Measurements from ENCODE around the gene HERC3. TPM values are rescaled to one million over a fixed set of nuclear protein-coding genes. Genes with fewer than 3 reads are reported as not detected.

Gene HERC3
- total and polyA plus RNA-seq, 2 donors (not counting 3 experiments of a cell fraction or from before 2014, with no cell fraction given), result 6.3 to 21.2 TPM

DNA sequence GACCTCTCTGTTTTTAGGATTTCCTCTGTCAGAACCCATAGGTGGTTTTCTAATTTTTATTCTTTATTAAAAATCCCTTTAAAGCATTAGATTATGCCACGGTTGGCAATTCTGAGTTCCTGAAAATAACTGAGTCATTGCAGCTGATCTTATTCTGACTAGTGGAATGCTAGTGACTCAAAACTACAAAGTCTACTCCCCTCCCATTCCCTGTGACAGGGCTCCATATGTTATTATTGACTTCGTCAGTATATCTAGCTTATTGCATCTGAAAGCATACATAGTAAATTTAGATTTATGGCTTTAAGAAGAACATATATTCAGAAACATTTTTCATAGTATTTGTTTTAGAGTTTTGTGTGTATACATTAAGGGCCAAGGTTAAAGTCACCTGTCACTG lies 38.5 kb downstream of the HERC3 start:
- Histone ChIP-seq H3K79me2 (ENCODE audit: control insufficient read depth, insufficient read depth, low read length) (no peaks in the 10 kb centered on the region), H3K9ac (replicated peaks; ENCODE audit: extremely low read depth, insufficient read depth, low read length) (no peak overlapping the region), H2AFZ (ENCODE audit: low read depth, low read length) (no peak overlapping the region), H3K27ac (ENCODE audit: insufficient read depth, low read depth, low read length) (peak overlapping the region; percentile 38), H3K4me1 (ENCODE audit: control insufficient read depth, extremely low read depth, insufficient read depth, low read length) (peaks cover 14% of the 10 kb centered on the region), H3K9me3 (replicated peaks; ENCODE audit: control insufficient read depth, insufficient read depth, low read length) (no peaks in the 10 kb centered on the region), H3K9me1 (replicated peaks; ENCODE audit: control insufficient read depth, extremely low read depth, insufficient read depth, low read length) (no peaks in the 10 kb centered on the region), H3K4me3 (replicated peaks in 1 of 3; ENCODE audit: insufficient read depth in 1 of 3, low read depth in 1 of 3, low read length in 3 of 3) (no peak overlapping the region), H3K36me3 (ENCODE audit: control insufficient read depth in 2 of 2, extremely low read depth in 1 of 2, insufficient read depth in 2 of 2, low read length in 2 of 2) (no peaks in the 10 kb centered on the region), H3K27me3 (ENCODE audit: control insufficient read depth in 2 of 2, insufficient read depth in 2 of 2, low read length in 2 of 2) (no peaks in the 10 kb centered on the region), H3K4me2 (ENCODE audit: insufficient read depth, low read length) (no peak overlapping the region), H4K20me1 (replicated peaks; ENCODE audit: control insufficient read depth, extremely low read depth, insufficient read depth, low read length) (no peaks in the 10 kb centered on the region)
- FAIRE-seq, result peak; percentile 58
- CTCF ChIA-PET, result interaction anchor here (1.0 to 2.1 kb wide), 6 partner anchors 13 to 91 kb away, joined by 4 to 13 read pairs (median 12); no protein-coding TSS in a partner anchor
- no TSS peak for BruUV-seq (replicated peaks)
- POLR2A ChIA-PET, result no interaction called here
- TF ChIP-seq FOS (IDR thresholded peaks at IDR 0.05; ENCODE audit: borderline replicate concordance, insufficient read depth, low read length), result peak; percentile 71
- no peak for TF ChIP-seq MYC (IDR thresholded peaks at IDR 0.05; ENCODE audit: low read depth, low read length)
- intact Hi-C loops (cut with micrococcal nuclease), result no loop called here
- peak; percentile 32 for DNase-seq (ENCODE audit: low read depth, low spot score)
- dilution Hi-C loops (cut with MboI; ENCODE audit: extremely low pct_ligation_motif_present, low sequenced_read_pairs), result no loop called here

DNA sequence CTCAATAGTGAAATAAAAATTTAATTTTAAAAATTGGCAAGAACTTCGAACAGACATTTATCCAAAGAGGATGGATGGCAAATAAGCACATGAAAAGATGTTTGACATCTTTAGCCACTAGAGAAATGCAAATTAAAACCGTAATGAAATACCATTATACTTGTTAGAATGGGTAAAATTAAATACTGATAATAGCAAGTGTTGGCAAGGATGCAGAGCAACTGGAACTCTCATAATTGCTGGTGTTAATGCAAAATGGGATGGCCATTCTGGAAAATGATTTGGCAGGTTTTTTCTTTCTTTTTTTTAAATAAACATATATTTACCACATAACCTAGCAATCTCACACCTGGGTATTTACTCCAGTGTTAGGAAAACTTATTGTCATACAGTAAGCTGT lies 51.7 kb downstream of the HERC3 start:
- no peaks in the 10 kb centered on the region for H3K27me3 ChIP-seq (ENCODE audit: control insufficient read depth in 2 of 2, insufficient read depth in 2 of 2, low read length in 2 of 2)
- ChIA-PET CTCF (no interaction called here), POLR2A (no interaction called here)
- H4K20me1 ChIP-seq (replicated peaks; ENCODE audit: control insufficient read depth, extremely low read depth, insufficient read depth, low read length), result no peaks in the 10 kb centered on the region
- no peak overlapping the region for H2AFZ ChIP-seq (ENCODE audit: low read depth, low read length)
- FAIRE-seq (no peak), DNase-seq (ENCODE audit: low read depth, low spot score) (no peak)
- TF ChIP-seq MYC (IDR thresholded peaks at IDR 0.05; ENCODE audit: low read depth, low read length), result no peak
- TF ChIP-seq, protein P1, sequence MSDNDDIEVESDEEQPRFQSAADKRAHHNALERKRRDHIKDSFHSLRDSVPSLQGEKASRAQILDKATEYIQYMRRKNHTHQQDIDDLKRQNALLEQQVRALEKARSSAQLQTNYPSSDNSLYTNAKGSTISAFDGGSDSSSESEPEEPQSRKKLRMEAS (IDR thresholded peaks at IDR 0.05; ENCODE audit: insufficient read depth, insufficient read length), result no peak
- no peak for TF ChIP-seq JUN (IDR thresholded peaks at IDR 0.05; ENCODE audit: borderline replicate concordance, insufficient read depth, insufficient read length, low read depth)
- no peak for TF ChIP-seq EZH2 (IDR thresholded peaks at IDR 0.05; ENCODE audit: borderline replicate concordance, low read depth, low read length, severe bottlenecking)
- TF ChIP-seq, protein P2, sequence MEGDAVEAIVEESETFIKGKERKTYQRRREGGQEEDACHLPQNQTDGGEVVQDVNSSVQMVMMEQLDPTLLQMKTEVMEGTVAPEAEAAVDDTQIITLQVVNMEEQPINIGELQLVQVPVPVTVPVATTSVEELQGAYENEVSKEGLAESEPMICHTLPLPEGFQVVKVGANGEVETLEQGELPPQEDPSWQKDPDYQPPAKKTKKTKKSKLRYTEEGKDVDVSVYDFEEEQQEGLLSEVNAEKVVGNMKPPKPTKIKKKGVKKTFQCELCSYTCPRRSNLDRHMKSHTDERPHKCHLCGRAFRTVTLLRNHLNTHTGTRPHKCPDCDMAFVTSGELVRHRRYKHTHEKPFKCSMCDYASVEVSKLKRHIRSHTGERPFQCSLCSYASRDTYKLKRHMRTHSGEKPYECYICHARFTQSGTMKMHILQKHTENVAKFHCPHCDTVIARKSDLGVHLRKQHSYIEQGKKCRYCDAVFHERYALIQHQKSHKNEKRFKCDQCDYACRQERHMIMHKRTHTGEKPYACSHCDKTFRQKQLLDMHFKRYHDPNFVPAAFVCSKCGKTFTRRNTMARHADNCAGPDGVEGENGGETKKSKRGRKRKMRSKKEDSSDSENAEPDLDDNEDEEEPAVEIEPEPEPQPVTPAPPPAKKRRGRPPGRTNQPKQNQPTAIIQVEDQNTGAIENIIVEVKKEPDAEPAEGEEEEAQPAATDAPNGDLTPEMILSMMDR (IDR thresholded peaks at IDR 0.05; ENCODE audit: extremely low read depth in 1 of 2, insufficient read depth in 1 of 2, low read depth in 1 of 2, low read length in 2 of 2), result no peak
- TF ChIP-seq POLR2AphosphoS5 (IDR thresholded peaks at IDR 0.05; ENCODE audit: insufficient read depth, low read depth, low read length), result no peak
- no peak for TF ChIP-seq FOS (IDR thresholded peaks at IDR 0.05; ENCODE audit: borderline replicate concordance, insufficient read depth, low read length)
- TF ChIP-seq POLR2A (IDR thresholded peaks at IDR 0.05; ENCODE audit: low read depth, low read length), result no peak
- no peak for TF ChIP-seq GATA2 (IDR thresholded peaks at IDR 0.05; ENCODE audit: insufficient read depth, insufficient read length, low read depth, low read length)
- no TSS peak for BruUV-seq (replicated peaks)
- no peaks in the 10 kb centered on the region for H3K79me2 ChIP-seq (ENCODE audit: control insufficient read depth, insufficient read depth, low read length)
- no peak overlapping the region for H3K4me2 ChIP-seq (ENCODE audit: insufficient read depth, low read length)
- H3K4me3 ChIP-seq (replicated peaks in 1 of 3; ENCODE audit: insufficient read depth in 1 of 3, low read depth in 1 of 3, low read length in 3 of 3), result no peak overlapping the region
- no peak overlapping the region for H3K9ac ChIP-seq (replicated peaks; ENCODE audit: extremely low read depth, insufficient read depth, low read length)
- H3K36me3 ChIP-seq (ENCODE audit: control insufficient read depth in 2 of 2, extremely low read depth in 1 of 2, insufficient read depth in 2 of 2, low read length in 2 of 2), result no peaks in the 10 kb centered on the region
- H3K9me3 ChIP-seq (replicated peaks; ENCODE audit: control insufficient read depth, insufficient read depth, low read length), result no peaks in the 10 kb centered on the region
- dilution Hi-C loops (cut with MboI; ENCODE audit: extremely low pct_ligation_motif_present, low sequenced_read_pairs), result no loop called here
- H3K9me1 ChIP-seq (replicated peaks; ENCODE audit: control insufficient read depth, extremely low read depth, insufficient read depth, low read length), result no peaks in the 10 kb centered on the region
- no peaks in the 10 kb centered on the region for H3K4me1 ChIP-seq (ENCODE audit: control insufficient read depth, extremely low read depth, insufficient read depth, low read length)
- intact Hi-C loops (cut with micrococcal nuclease), result no loop called here
- no peak overlapping the region for H3K27ac ChIP-seq (ENCODE audit: insufficient read depth, low read depth, low read length)

Measured in endothelial cell of umbilical vein (primary cell).